AG04450 (cell line): ENCODE measurements around the gene RTN4. TPM values are rescaled to one million over a fixed set of nuclear protein-coding genes. Genes with fewer than 3 reads are reported as not detected.

Experiments
- CTCF ChIA-PET: fragments of 300-600, 350-600 bp; formaldehyde crosslinking; extraction: SDS; loops from one replicate; lab custom pipeline; 2022; ENCODE audit warnings: antibody characterized with exemption, inconsistent platforms; lab: Charles Lee
- POLR2A ChIA-PET: fragments of 350-600 bp; formaldehyde crosslinking; extraction: SDS; loops from one replicate; lab custom pipeline; 2021; ENCODE audit warnings: antibody characterized with exemption, inconsistent platforms; lab: Yijun Ruan, JAX
- DNase-seq: peaks from one replicate; pipeline ENCODE4 v3.0.0-alpha.2; 2011; ENCODE audit warnings: low read depth, low spot score
- H3K27ac ChIP-seq: one replicate; pipeline ENCODE4 v1.5.1; 2012; ENCODE audit warnings: low read depth, low read length, control low read depth
- H3K27me3 ChIP-seq: one replicate; pipeline ENCODE4 v1.6.0; 2012; ENCODE audit warnings: low read length; ENCODE audit not compliant: control insufficient read depth, insufficient read depth
- H3K4me3 ChIP-seq: 2 replicates; pipeline ENCODE4 v1.5.1; 2011; ENCODE audit warnings: mild to moderate bottlenecking, low read depth, low read length, control low read depth
- H3K9me3 ChIP-seq: 2 replicates; pipeline ENCODE4 v1.5.1; 2012; ENCODE audit warnings: low read length; ENCODE audit not compliant: control insufficient read depth, insufficient read depth
- CTCF ChIP-seq: IDR thresholded peaks from 2 replicates; pipeline ENCODE4 v1.5.1; 2011; ENCODE audit warnings: low read depth, low read length, control low read depth, inconsistent platforms
- polyA plus RNA-seq: library from polyadenylated mRNA; depleted of rRNA; stranded (reverse); fragments of >200 nt; gene quantifications from 2 replicates; pipeline ENCODE4 v1.2.3, GENCODE V29; 2011

RTN4 gene
- polyA plus RNA-seq, 1 experiment = 668 TPM

- Histone ChIP-seq H3K9me3 (no peaks in the 10 kb centered on the region; the same call in 1 of the 2 replicates), H3K27ac (no peak overlapping the region), H3K4me3 (no peak overlapping the region), H3K27me3 (no peaks in the 10 kb centered on the region)
- TF ChIP-seq CTCF = no peak
- no peak for DNase-seq
- ChIA-PET POLR2A (no interaction called here), CTCF (no interaction called here)
These were observed 92.8 kb downstream of the RTN4 start for GRCh38 chr2:54957321-54957999.

GRCh38 chr2:54956111-54956627, 94.1 kb downstream of the RTN4 start:
- no peak overlapping the region for H3K27ac ChIP-seq
- H3K9me3 ChIP-seq = no peaks in the 10 kb centered on the region
- H3K27me3 ChIP-seq = no peaks in the 10 kb centered on the region
- ChIA-PET POLR2A (no interaction called here), CTCF (interaction anchor here (0.8 kb wide), 1 partner anchor 10 kb away, joined by 3 read pairs; no protein-coding TSS in a partner anchor)
- DNase-seq = no peak
- no peak for TF ChIP-seq CTCF
- no peak overlapping the region for H3K4me3 ChIP-seq

- Histone ChIP-seq H3K27me3 (no peaks in the 10 kb centered on the region), H3K4me3 (no peak overlapping the region), H3K27ac (no peak overlapping the region), H3K9me3 (no peaks in the 10 kb centered on the region)
- TF ChIP-seq CTCF = no peak
- no peak for DNase-seq
- ChIA-PET CTCF (no interaction called here), POLR2A (no interaction called here)
These were observed 94.7 kb downstream of the RTN4 start for GRCh38 chr2:54955358-54956110.

GRCh38 chr2:54954705-54955357, 95.4 kb downstream of the RTN4 start:
- ChIA-PET POLR2A (no interaction called here), CTCF (no interaction called here)
- no peak overlapping the region for H3K27ac ChIP-seq
- no peak for DNase-seq
- H3K9me3 ChIP-seq = no peaks in the 10 kb centered on the region
- no peaks in the 10 kb centered on the region for H3K27me3 ChIP-seq
- TF ChIP-seq CTCF = no peak
- H3K4me3 ChIP-seq = no peak overlapping the region

- no peak overlapping the region for H3K27ac ChIP-seq
- CTCF ChIA-PET = no interaction called here
- no peak overlapping the region for H3K4me3 ChIP-seq
- no peak for DNase-seq
- POLR2A ChIA-PET = no interaction called here
- no peaks in the 10 kb centered on the region for H3K9me3 ChIP-seq
- no peak for TF ChIP-seq CTCF
- H3K27me3 ChIP-seq = no peaks in the 10 kb centered on the region
These were observed 96.1 kb downstream of the RTN4 start for GRCh38 chr2:54954158-54954557.
